HEK293 (cell line): ENCODE data around the gene SPTBN2.

Experiments
- FEZF1 ChIP-seq: fragments of 450-650 bp; formaldehyde crosslinking; IDR thresholded peaks from 2 replicates; pipeline ENCODE4 v1.5.1; 2016; ENCODE audit warnings: missing biosample characterization, missing genetic modification characterization
- GLIS1 ChIP-seq: fragments of 450-650 bp; formaldehyde crosslinking; IDR thresholded peaks from 2 replicates; pipeline ENCODE4 v1.5.1; 2016; ENCODE audit warnings: missing biosample characterization, missing genetic modification characterization
- GLIS2 ChIP-seq: fragments of 450-650 bp; formaldehyde crosslinking; IDR thresholded peaks from 2 replicates; pipeline ENCODE4 v1.5.1; 2016; ENCODE audit warnings: missing biosample characterization, missing genetic modification characterization
- HOXD13 ChIP-seq: sonication (generic); formaldehyde crosslinking; IDR thresholded peaks from 2 replicates; pipeline ENCODE4 v1.8.0; 2022; ENCODE audit warnings: missing genetic modification reagents, borderline replicate concordance
- KLF10 ChIP-seq: fragments of 450-650 bp; IDR thresholded peaks from 2 replicates; pipeline ENCODE4 v1.5.1; 2018; ENCODE audit warnings: missing biosample characterization, mild to moderate bottlenecking, missing genetic modification characterization
- KLF16 ChIP-seq: fragments of 450-650 bp; formaldehyde crosslinking; IDR thresholded peaks from 2 replicates; pipeline ENCODE4 v1.5.1; 2017; ENCODE audit warnings: missing biosample characterization, missing genetic modification characterization
- KLF7 ChIP-seq: fragments of 450-650 bp; formaldehyde crosslinking; IDR thresholded peaks from 2 replicates; pipeline ENCODE4 v1.5.1; 2016; ENCODE audit warnings: missing biosample characterization, missing genetic modification characterization, borderline replicate concordance
- SP3 ChIP-seq: fragments of 450-650 bp; formaldehyde crosslinking; IDR thresholded peaks from 2 replicates; pipeline ENCODE4 v1.5.1; 2016; ENCODE audit warnings: missing biosample characterization, missing genetic modification characterization
- WT1 ChIP-seq: fragments of 450-650 bp; formaldehyde crosslinking; IDR thresholded peaks from 2 replicates; pipeline ENCODE4 v1.5.1; 2016; ENCODE audit warnings: missing biosample characterization, missing genetic modification characterization
- ZBTB1 ChIP-seq: fragments of 450-650 bp; formaldehyde crosslinking; IDR thresholded peaks from 2 replicates; pipeline ENCODE4 v1.5.1; 2016; ENCODE audit warnings: missing biosample characterization, missing genetic modification characterization
- ZBTB26 ChIP-seq: fragments of 450-650 bp; formaldehyde crosslinking; optimal IDR thresholded peaks from 2 replicates; pipeline ENCODE3; 2016; ENCODE audit warnings: missing biosample characterization, mild to moderate bottlenecking, missing genetic modification characterization
- ZBTB44 ChIP-seq: fragments of 450-650 bp; IDR thresholded peaks from 2 replicates; pipeline ENCODE4 v1.5.1; 2018; ENCODE audit warnings: missing biosample characterization, mild to moderate bottlenecking, missing genetic modification characterization
- ZBTB48 ChIP-seq: fragments of 450-650 bp; formaldehyde crosslinking; IDR thresholded peaks from 2 replicates; pipeline ENCODE4 v1.5.1; 2016; ENCODE audit warnings: missing biosample characterization, missing genetic modification characterization
- ZNF146 ChIP-seq: fragments of 450-650 bp; formaldehyde crosslinking; IDR thresholded peaks from 2 replicates; pipeline ENCODE4 v1.5.1; 2016; ENCODE audit warnings: missing biosample characterization, missing genetic modification characterization
- ZNF155 ChIP-seq: fragments of 450-650 bp; formaldehyde crosslinking; IDR thresholded peaks from 2 replicates; pipeline ENCODE4 v1.5.1; 2016; ENCODE audit warnings: missing biosample characterization, missing genetic modification characterization
- ZNF174 ChIP-seq: fragments of 450-650 bp; formaldehyde crosslinking; IDR thresholded peaks from 2 replicates; pipeline ENCODE4 v1.5.0; 2017; ENCODE audit warnings: missing biosample characterization, mild to moderate bottlenecking, missing genetic modification characterization
- ZNF202 ChIP-seq: fragments of 450-650 bp; formaldehyde crosslinking; IDR thresholded peaks from 2 replicates; pipeline ENCODE4 v1.5.1; 2016; ENCODE audit warnings: missing biosample characterization, missing genetic modification characterization, borderline replicate concordance
- ZNF211 ChIP-seq: fragments of 450-650 bp; formaldehyde crosslinking; IDR thresholded peaks from 2 replicates; pipeline ENCODE4 v1.5.1; 2016; ENCODE audit warnings: low read depth, missing biosample characterization, missing genetic modification characterization
- ZNF223 ChIP-seq: fragments of 450-650 bp; formaldehyde crosslinking; IDR thresholded peaks from 2 replicates; pipeline ENCODE4 v1.5.1; 2016; ENCODE audit warnings: missing biosample characterization, missing genetic modification characterization
- ZNF24 ChIP-seq: fragments of 450-650 bp; formaldehyde crosslinking; IDR thresholded peaks from 2 replicates; pipeline ENCODE4 v1.5.1; 2016; ENCODE audit warnings: missing biosample characterization, missing genetic modification characterization
- ZNF341 ChIP-seq: fragments of 450-650 bp; formaldehyde crosslinking; IDR thresholded peaks from 2 replicates; pipeline ENCODE4; 2016; ENCODE audit warnings: low read depth, missing biosample characterization, missing genetic modification characterization
- ZNF391 ChIP-seq: fragments of 450-650 bp; formaldehyde crosslinking; IDR thresholded peaks from 2 replicates; pipeline ENCODE4 v1.5.1; 2016; ENCODE audit warnings: low read depth, missing biosample characterization, missing genetic modification characterization, borderline replicate concordance
- ZNF510 ChIP-seq: fragments of 450-650 bp; formaldehyde crosslinking; IDR thresholded peaks from 2 replicates; pipeline ENCODE4 v1.5.1; 2018; ENCODE audit warnings: mild to moderate bottlenecking, missing genetic modification characterization, missing biosample characterization; ENCODE audit not compliant: insufficient replicate concordance
- ZNF629 ChIP-seq: fragments of 450-650 bp; formaldehyde crosslinking; IDR thresholded peaks from 2 replicates; pipeline ENCODE4 v1.5.1; 2017; ENCODE audit warnings: missing biosample characterization, missing genetic modification characterization
- ZNF677 ChIP-seq: fragments of 450-650 bp; IDR thresholded peaks from 2 replicates; pipeline ENCODE4 v1.5.0; 2018; ENCODE audit warnings: missing biosample characterization, mild to moderate bottlenecking, missing genetic modification characterization, moderate library complexity
- ZNF76 ChIP-seq: fragments of 450-650 bp; formaldehyde crosslinking; IDR thresholded peaks from 2 replicates; pipeline ENCODE4; 2016; ENCODE audit warnings: low read depth, missing biosample characterization, missing genetic modification characterization, borderline replicate concordance
- ZSCAN16 ChIP-seq: fragments of 450-650 bp; formaldehyde crosslinking; IDR thresholded peaks from 2 replicates; pipeline ENCODE4 v1.5.1; 2016; ENCODE audit warnings: missing biosample characterization, missing genetic modification characterization
- TF ChIP-seq, protein P1 (sequence below): fragments of 450-650 bp; formaldehyde crosslinking; IDR thresholded peaks from 2 replicates; pipeline ENCODE4 v1.5.1; 2016; ENCODE audit warnings: missing biosample characterization, missing genetic modification characterization
- TF ChIP-seq, protein P2 (sequence below): fragments of 450-650 bp; formaldehyde crosslinking; IDR thresholded peaks from 2 replicates; pipeline ENCODE4 v1.5.1; 2016; ENCODE audit warnings: missing biosample characterization, missing genetic modification characterization
- TF ChIP-seq, protein P3 (sequence below): fragments of 450-650 bp; formaldehyde crosslinking; IDR thresholded peaks from 2 replicates; pipeline ENCODE4 v1.5.1; 2016; ENCODE audit warnings: missing biosample characterization, missing genetic modification characterization

The SPTBN2 gene

DNA sequence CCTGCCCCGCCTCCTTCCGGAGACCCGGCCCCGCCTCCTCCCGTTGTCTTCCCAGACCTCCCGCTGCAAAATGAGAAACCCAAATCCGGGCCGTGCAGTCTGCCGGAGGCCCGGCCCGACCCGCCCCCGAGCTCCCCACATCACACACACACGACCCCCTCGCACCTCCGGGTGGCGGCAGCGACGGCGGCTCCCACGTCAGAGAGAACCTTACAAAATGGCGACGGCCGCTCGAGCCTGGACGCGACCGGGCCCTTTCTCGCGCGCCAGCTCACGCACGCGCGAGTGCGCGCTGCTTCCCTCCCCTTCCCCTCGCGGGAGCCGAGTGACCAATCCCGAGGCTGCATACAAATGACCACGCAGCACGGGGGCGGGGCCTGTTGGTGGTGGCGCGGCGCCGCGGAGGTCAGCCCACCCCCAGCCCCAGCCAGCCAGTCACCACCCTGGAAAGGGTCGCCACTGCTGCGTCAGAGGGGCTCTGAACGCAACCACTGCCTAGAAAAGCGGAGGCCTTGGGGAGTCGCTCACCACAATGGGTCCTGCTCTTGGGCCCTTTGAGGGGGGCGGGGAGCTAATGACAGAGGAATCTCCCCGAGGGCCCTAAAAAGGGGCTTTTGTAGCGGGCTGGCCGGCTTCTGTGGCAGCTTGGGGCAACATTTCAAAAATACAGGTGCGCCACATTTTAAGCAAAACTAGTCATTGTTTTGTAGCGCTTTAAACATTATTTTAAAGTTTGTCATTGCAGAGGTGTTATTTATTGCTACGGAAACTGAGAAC is 51.2 kb downstream of the SPTBN2 start, which contains the start of gene RBM4B (continued):
- TF ChIP-seq ZNF24 (tag by site-specific recombination) (0 out of 2 replicates have a peak, but pooled peaks have one; percentile 37), ZBTB48 (no peak), ZBTB1 (no peak), GLIS2 (tag by site-specific recombination) (peak; percentile 86), ZNF223 (tag by site-specific recombination) (no peak), ZNF211 (no peak), ZBTB44 (tag by site-specific recombination) (no peak), ZNF174 (tag by site-specific recombination) (no peak), ZNF76 (tag by site-specific recombination) (peak; percentile 68), KLF10 (peak; percentile 75), ZNF146 (no peak), ZNF510 (tag by site-specific recombination) (no peak), KLF16 (tag by site-specific recombination) (peak; percentile 42; the same call in 1 of the 2 replicates), ZSCAN16 (tag by site-specific recombination) (no peak; the same call in 1 of the 2 replicates), WT1 (tag by site-specific recombination) (peak; percentile 11; the same call in 1 of the 2 replicates), ZNF202 (no peak), SP3 (peak; percentile 80), ZBTB26 (tag by site-specific recombination) (peak; percentile 97), FEZF1 (tag by site-specific recombination) (peak; percentile 49; the same call in 1 of the 2 replicates), KLF7 (tag by site-specific recombination) (no peak), HOXD13 (CRISPR knock-in tag) (no peak), ZNF155 (tag by site-specific recombination) (no peak), GLIS1 (tag by site-specific recombination) (peak; percentile 58; the same call in 1 of the 2 replicates), ZNF677 (no peak), ZNF629 (tag by site-specific recombination) (peak; percentile 57), ZNF391 (tag by site-specific recombination) (0 out of 2 replicates have a peak, but pooled peaks have one; percentile 62), ZNF341 (tag by site-specific recombination) (peak; percentile 55)
- TF ChIP-seq, protein P1, sequence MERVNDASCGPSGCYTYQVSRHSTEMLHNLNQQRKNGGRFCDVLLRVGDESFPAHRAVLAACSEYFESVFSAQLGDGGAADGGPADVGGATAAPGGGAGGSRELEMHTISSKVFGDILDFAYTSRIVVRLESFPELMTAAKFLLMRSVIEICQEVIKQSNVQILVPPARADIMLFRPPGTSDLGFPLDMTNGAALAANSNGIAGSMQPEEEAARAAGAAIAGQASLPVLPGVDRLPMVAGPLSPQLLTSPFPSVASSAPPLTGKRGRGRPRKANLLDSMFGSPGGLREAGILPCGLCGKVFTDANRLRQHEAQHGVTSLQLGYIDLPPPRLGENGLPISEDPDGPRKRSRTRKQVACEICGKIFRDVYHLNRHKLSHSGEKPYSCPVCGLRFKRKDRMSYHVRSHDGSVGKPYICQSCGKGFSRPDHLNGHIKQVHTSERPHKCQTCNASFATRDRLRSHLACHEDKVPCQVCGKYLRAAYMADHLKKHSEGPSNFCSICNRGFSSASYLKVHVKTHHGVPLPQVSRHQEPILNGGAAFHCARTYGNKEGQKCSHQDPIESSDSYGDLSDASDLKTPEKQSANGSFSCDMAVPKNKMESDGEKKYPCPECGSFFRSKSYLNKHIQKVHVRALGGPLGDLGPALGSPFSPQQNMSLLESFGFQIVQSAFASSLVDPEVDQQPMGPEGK (tag by site-specific recombination), result peak; percentile 78
- TF ChIP-seq, protein P2, sequence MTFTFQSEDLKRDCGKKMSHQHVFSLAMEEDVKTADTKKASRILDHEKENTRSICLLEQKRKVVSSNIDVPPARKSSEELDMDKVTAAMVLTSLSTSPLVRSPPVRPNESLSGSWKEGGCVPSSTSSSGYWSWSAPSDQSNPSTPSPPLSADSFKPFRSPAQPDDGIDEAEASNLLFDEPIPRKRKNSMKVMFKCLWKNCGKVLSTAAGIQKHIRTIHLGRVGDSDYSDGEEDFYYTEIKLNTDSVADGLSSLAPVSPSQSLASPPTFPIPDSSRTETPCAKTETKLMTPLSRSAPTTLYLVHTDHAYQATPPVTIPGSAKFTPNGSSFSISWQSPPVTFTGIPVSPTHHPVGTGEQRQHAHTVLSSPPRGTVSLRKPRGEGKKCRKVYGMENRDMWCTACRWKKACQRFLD, result no peak
- TF ChIP-seq, protein P3, sequence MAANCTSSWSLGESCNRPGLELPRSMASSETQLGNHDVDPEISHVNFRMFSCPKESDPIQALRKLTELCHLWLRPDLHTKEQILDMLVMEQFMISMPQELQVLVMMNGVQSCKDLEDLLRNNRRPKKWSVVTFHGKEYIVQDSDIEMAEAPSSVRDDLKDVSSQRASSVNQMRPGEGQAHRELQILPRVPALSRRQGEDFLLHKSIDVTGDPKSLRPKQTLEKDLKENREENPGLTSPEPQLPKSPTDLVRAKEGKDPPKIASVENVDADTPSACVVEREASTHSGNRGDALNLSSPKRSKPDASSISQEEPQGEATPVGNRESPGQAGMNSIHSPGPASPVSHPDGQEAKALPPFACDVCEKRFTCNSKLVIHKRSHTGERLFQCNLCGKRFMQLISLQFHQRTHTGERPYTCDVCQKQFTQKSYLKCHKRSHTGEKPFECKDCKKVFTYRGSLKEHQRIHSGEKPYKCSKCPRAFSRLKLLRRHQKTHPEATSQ, result 0 out of 2 replicates have a peak, but pooled peaks have one; percentile 55
